ENCODE data around the gene ASH1L. TPM values are rescaled to one million over a fixed set of nuclear protein-coding genes. Genes with fewer than 3 reads are reported as not detected.

ASH1L gene
- total and polyA plus RNA-seq, 9 of the 15 experiments (the other 6 are each of a cell fraction or from before 2014, with no cell fraction given): 2.0 to 23.3 (median 14.6) TPM

- Histone ChIP-seq H3K4me1 (replicated peaks in 1 of 2; ENCODE audit: control insufficient read depth in 2 of 2, insufficient read depth in 2 of 2, low read length in 2 of 2) (no peaks in the 10 kb centered on the region), H3K36me3 (ENCODE audit: control insufficient read depth, insufficient read depth, low read length) (peaks cover 83% of the 10 kb centered on the region), H3K27ac (ENCODE audit: extremely low read depth, low read depth, low read length) (no peak overlapping the region), H3K79me2 (ENCODE audit: control insufficient read depth, insufficient read depth, low read length) (no peaks in the 10 kb centered on the region), H3K9me3 (replicated peaks; ENCODE audit: control insufficient read depth, insufficient read depth, low read depth, low read length) (no peaks in the 10 kb centered on the region), H3K27me3 (ENCODE audit: control insufficient read depth in 2 of 2, insufficient read depth in 2 of 2, low read length in 2 of 2) (no peaks in the 10 kb centered on the region), H3K4me3 (no peak overlapping the region), H3K4me2 (ENCODE audit: insufficient read depth, low read length) (no peak overlapping the region), H3K9ac (ENCODE audit: insufficient read depth in 1 of 2, low read depth in 2 of 2, low read length in 2 of 2) (no peak overlapping the region), H2AFZ (ENCODE audit: low read depth, low read length) (no peak overlapping the region), H3K9me1 (ENCODE audit: control insufficient read depth, insufficient read depth, low read length) (no peaks in the 10 kb centered on the region), H4K20me1 (replicated peaks; ENCODE audit: control insufficient read depth, insufficient read depth, low read length) (no peaks in the 10 kb centered on the region)
- intact Hi-C loops (cut with micrococcal nuclease): no loop called here
- CTCF ChIA-PET (ENCODE audit: low intra/inter-chr PET ratio): no interaction called here
- BruUV-seq (replicated peaks): no TSS peak
- DNase-seq (ENCODE audit: extremely low read depth in 1 of 4, low spot score in 3 of 4) (no peak), FAIRE-seq (peak; percentile 64), ATAC-seq (no peak)
- WGBS (ENCODE audit: insufficient coverage, low coverage, missing lambda C conversion rate): 80% methylated on average over 8 of the region's 8 CpGs
- POLR2A ChIA-PET: interaction anchor here (1.0 kb wide), 1 partner anchor 11 kb away, joined by 3 read pairs; no protein-coding TSS in a partner anchor
- in situ Hi-C loops (cut with MboI): no loop called here
- TF ChIP-seq E2F5 (CRISPR knock-in tag; IDR thresholded peaks at IDR 0.05) (no peak), JUN (IDR thresholded peaks at IDR 0.05; ENCODE audit: borderline replicate concordance, low read depth, low read length) (no peak), JUN (CRISPR knock-in tag; IDR thresholded peaks at IDR 0.05; ENCODE audit: borderline replicate concordance) (no peak), ATF3 (IDR thresholded peaks at IDR 0.05) (peak; percentile 40; the same call in 1 of the 2 replicates), ATF3 (CRISPR knock-in tag; conservative IDR thresholded peaks at IDR 0.05) (no peak), MIER1 (IDR thresholded peaks at IDR 0.05; ENCODE audit: low read depth) (no peak), ATF7 (IDR thresholded peaks at IDR 0.05) (peak; percentile 22; the same call in 1 of the 2 replicates), ZNF395 (CRISPR knock-in tag; IDR thresholded peaks at IDR 0.05) (no peak), TFE3 (CRISPR knock-in tag; IDR thresholded peaks at IDR 0.05) (peak; percentile 51)
- TF ChIP-seq, protein P1, sequence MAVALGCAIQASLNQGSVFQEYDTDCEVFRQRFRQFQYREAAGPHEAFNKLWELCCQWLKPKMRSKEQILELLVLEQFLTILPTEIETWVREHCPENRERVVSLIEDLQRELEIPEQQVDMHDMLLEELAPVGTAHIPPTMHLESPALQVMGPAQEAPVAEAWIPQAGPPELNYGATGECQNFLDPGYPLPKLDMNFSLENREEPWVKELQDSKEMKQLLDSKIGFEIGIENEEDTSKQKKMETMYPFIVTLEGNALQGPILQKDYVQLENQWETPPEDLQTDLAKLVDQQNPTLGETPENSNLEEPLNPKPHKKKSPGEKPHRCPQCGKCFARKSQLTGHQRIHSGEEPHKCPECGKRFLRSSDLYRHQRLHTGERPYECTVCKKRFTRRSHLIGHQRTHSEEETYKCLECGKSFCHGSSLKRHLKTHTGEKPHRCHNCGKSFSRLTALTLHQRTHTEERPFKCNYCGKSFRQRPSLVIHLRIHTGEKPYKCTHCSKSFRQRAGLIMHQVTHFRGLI (CRISPR knock-in tag; IDR thresholded peaks at IDR 0.05): no peak
- TF ChIP-seq, protein P2, sequence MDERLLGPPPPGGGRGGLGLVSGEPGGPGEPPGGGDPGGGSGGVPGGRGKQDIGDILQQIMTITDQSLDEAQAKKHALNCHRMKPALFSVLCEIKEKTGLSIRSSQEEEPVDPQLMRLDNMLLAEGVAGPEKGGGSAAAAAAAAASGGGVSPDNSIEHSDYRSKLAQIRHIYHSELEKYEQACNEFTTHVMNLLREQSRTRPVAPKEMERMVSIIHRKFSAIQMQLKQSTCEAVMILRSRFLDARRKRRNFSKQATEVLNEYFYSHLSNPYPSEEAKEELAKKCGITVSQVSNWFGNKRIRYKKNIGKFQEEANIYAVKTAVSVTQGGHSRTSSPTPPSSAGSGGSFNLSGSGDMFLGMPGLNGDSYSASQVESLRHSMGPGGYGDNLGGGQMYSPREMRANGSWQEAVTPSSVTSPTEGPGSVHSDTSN (CRISPR knock-in tag; IDR thresholded peaks at IDR 0.05; ENCODE audit: low read depth): no peak
- TF ChIP-seq, protein P2 (tag; conservative IDR thresholded peaks at IDR 0.05; ENCODE audit: low read depth): no peak
Measured at GRCh38 chr1:155339515-155340097, 223.0 kb downstream of the ASH1L start.
